GM18519 (cell line): Measurements from ENCODE around the gene MAPK8IP1.
"Not testable (repeated sequence)": the region's sequence is repeated elsewhere in the genome, so short reads cannot be mapped to it uniquely, and the experiment has no call there.

Experiments
- ATAC-seq: cut with Tn5 transposase; IDR thresholded peaks from one replicate; pipeline ENCODE4 v1.9.1; 2021; ENCODE audit warnings: mild to moderate bottlenecking, moderate library complexity; ENCODE audit not compliant: unreplicated experiment, low FRiP score

The MAPK8IP1 gene

DNA sequence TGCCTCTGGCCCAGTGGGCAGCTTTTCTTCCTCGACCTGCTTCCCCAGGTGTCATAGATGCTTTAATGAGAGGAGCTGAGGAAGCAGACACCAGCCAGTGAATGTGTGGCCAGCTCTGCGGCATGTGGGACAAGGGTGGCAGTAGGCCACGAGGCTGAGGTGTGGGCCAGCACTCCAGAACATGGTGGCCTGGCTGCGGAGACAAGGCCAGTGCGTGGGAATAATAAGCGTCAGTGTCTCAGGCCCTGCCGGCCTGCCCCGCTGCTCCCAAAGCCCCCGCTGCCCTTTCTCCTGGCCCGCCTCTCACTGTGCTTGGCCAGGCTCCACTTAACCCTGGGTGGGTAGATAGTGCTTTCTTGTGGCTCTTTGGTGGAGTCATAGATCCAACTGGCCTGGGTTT, 2.1 kb downstream of the MAPK8IP1 start:
- ATAC-seq, result no peak

DNA sequence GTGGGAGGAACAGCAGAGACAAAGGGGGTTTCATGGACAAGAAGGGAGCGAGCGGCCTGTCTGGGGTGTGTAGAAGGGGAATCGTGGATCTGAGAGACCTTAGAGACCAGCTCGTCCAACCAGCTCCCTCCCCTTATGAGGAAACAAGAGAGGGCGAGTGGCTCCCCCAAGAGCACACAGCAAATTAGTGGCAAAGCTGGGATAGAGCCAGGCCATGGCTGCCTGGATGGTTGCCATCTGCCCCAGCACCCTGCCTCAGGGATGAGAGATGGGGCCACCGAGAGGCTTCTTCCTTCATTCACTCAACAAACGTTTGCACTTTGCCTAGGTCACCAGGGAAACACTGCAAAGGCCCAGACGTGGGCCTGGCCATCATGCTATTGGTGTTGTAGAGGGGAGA, 4.1 kb downstream of the MAPK8IP1 start:
- no peak for ATAC-seq

DNA sequence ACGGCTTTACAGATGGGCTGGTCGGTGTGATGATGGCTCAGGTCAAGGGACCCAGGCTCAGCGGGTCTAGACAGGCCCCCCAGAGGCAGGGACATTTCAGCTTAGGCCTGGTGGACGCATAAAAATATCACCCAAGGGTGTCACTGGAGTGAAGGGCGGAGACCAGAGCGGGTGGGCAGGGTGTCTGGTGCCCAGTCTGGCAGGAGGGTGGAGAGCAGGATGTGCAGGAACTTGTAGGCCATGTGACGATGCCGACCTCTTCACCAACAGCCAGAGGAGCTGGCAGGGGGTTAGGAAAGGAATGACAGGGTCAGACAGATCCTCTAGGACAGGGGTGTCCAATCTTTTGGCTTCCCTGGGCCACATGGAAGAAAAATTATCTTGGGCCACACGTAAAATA, 4.5 kb downstream of the MAPK8IP1 start:
- no peak for ATAC-seq

DNA sequence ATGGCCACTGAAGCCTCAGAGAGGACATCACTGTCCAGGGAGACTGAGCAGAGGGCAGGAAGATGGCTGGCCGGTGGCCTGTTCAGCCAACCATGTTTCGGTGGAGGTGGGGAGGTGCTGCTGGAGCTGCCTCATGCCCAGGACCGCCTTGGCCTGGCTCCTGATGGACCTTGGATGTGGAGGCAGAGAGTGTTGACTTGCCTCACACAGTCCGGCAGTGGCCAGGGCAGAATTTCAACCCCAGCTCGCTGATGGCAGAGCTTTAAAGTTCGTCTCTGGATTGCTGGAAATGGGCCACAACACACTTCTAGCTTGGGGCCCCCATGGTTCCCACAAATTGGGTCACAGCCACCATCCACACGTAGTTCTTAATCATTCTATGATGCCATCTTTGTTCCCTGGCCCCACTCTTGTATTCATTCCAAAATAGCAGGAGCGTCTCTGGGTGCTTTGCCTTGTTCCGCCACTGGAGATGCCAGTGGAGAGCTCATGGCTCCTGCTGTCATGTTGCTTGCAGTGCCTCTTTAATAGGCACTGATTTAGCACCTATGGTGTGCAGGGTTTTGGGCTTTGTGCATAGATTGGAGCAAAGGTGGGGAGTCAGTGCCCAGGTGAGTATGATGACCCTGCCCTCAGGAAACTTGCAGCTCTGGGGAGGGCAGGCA, 5.6 kb downstream of the MAPK8IP1 start:
- ATAC-seq, result no peak

DNA sequence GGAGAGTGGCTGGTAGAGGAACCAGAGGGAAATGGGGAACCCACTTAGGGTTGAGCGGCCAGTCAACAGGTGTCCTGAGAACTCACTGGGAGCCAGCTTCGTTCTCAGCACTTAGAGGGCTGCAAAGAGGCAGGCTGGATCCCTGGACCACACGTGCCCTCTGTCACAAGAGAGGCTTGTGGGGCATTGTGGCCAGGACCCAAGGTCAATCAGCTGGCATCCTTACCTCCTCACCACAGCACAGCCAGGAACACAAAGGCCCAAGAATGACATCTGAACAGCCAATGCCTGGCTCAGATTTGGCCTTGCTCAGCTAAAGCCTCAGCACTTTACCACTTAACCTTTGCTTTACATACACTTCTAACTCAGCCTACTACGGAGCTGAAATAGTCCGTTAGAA, 7.4 kb downstream of the MAPK8IP1 start:
- no peak for ATAC-seq

DNA sequence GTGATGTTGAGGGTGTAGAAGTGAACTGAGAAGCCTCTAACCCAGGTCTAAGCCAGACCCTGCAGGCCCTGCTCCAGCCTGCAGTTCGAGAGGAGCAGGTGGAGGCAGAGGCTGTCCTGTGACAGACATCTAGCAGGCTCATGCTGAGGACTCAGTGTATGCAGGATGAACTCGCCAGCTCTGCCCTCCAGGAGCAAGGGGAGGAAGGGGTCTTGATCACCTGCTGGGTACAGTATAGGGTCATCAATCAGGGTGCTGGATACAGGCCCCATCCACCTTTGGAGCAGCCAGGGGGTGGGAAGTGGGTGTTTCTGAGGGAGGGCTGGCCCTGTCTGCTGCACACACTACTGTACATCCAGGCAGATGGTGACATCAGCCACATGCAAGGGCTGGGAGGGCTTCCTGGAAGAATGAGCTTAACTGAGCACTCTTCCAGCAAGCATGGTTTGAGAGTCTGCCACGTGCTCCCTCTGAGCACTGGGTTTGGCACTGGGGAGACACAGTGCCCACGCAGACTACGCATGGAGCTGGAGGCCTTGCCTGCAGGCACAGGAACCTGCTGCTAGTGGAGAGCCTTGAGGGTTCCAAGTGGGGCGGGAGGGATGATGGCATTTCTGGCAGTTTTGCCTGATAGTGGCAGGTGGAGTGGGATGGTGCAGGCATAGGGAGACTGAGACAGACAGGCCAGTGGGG, 9.2 kb downstream of the MAPK8IP1 start:
- no peak for ATAC-seq

DNA sequence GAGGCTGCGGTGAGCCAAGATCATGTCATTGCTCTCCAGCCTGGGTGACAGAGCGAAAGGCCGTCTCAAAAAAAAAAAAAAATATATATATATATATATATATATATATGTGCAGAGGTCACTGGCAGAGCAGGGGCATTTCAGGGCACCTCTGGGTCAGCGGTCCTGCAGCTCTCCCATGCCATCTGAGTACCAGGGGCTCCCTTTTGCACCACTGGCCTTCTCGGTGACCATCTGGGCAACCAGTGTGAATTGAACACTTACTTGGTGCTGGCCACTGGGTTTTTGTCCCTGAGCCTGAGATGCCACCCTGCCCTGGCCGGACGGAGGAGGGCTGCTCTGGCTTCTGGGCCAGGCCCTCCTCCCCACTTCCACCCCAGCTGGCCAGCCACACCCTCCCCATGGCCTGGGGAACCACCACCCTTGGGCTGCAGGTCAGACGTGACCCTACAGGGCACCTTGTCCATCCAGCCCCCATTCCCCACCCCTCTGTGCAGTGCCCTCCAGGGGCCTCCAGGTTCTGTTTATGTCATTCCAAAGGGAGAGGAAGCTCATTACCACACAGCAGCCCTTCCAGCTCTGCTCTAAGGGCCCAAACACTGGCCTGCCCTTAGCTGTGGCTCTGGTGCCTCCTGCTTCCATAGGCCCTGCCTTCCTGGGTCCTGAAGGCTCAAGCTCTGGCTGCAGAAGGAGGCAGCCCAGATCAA, 10.3 kb downstream of the MAPK8IP1 start:
- no peak for ATAC-seq

DNA sequence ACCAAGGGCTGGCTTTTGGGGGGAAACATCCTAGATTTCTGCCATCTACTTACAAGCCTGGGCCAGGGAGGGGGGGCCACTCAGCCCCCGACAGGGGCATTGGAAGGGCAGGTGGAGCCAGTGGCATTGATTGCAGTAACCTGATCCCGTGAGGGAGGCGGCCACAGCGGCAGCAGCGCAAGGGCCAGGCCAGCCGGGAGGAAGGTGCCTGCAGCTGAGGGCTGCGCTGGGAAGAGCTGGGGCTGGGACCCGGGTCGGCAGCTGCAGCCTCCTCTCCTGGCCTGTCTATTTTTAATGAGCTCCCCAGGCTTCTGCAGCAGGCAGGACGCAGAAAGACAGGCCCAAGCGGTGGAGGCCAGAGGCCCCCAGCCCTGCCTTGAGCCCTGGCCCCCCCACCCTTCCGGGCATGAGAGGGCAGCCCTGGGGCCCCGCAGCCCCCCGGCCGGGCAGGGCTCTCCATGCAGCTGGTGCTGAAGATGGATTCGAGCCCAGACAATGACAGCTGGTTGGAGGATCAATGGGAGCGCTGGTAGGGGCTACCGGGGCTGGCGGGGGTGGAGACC, 11.1 kb downstream of the MAPK8IP1 start:
- no peak for ATAC-seq

DNA sequence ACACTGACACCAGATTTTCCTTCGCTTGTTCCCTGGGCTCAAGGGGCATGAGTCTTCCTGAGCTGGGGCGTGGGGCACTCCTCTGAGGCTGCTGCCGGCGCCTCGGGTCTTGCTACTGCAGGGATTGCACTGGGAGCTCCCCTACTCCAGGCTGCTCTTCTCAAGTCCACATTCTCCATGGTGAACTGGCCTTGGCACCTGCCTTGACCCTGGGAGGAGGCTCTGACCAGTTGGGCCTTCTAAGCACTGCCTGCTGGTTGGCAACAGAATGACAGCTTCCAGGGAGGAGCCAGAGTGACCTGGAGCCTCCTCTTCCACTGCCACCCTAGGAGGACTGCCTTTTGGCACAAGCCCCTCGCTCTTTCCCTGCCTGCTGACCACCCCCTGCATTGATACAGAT, 12.1 kb downstream of the MAPK8IP1 start:
- no peak for ATAC-seq

DNA sequence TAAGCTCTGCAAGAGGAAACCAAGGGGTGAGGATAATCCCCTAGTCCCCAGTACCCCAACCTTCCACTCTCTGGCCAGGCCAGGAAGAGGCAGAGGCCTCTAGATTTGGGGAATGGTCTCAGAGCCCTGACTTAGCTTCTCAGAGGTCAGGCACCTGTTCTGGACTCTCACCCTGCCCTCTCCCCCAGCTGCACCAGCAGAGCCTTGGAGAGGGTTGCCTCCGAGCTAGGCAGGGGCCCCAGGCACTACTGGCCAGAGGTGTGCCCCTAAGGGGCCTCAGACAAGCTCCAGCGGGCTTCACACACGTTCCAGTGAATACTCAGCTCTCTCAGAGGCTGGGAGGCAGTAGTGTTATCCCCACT, 13.6 kb downstream of the MAPK8IP1 start:
- no peak for ATAC-seq

DNA sequence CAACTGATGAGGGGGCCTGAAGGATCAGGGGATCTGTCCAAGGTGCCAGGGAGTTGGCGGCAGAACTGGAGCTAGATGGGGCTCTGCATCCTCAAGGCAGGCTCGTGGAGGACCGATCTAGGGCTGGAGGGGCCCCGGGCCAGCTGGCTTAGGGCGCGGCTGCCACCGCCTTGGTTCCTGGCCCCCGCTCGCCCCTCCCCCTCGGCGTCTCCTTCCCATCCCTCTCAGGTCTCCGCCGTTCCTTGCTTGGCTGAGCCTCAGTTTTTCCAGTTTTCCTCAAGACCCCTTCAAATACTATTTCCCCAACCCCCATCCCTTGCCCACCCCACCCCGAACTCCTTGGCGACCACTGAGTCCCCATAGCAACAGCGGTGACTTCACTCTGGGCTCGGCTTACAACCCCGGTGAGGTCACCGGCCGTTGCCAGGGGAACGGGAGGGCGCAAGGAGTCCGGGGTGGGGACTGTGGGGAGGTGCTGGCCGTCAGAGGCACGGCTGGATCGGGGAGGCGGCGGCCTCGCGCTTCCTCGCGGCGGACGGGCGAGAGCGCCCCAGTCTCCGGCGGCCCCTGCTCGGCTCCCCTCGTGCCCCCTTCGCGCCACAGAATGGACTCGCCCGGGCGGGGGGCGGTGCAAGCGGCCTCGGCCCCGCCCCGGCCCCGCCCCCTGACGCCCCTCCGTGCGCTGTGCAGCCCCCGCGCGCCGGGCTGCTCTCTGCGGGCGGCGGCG, 14.2 kb downstream of the MAPK8IP1 start:
- ATAC-seq, result no peak

DNA sequence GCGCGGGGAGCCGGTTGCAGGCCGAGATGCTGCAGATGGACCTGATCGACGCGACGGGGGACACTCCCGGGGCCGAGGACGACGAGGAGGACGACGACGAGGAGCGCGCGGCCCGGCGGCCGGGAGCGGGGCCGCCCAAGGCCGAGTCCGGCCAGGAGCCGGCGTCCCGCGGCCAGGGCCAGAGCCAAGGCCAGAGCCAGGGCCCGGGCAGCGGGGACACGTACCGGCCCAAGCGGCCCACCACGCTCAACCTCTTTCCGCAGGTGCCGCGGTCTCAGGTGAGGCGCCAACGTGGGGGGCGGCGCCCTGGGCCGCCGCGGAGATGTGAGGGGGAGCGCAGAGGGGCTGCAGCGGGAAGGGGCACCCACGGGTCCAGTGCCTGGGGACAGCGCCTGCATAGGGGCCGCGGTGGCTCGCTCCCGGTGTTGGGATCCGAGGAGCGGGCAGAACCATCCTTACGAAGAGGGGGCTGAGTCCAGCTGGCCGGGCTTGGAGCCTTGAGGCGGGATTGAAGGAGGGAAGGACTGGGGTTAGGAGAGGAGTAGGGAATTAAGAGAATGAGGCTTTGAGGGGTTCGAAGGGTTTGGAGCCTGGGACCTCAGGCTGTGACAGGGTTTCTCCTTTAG, 14.8 kb downstream of the MAPK8IP1 start:
- ATAC-seq, result not testable (repeated sequence)

DNA sequence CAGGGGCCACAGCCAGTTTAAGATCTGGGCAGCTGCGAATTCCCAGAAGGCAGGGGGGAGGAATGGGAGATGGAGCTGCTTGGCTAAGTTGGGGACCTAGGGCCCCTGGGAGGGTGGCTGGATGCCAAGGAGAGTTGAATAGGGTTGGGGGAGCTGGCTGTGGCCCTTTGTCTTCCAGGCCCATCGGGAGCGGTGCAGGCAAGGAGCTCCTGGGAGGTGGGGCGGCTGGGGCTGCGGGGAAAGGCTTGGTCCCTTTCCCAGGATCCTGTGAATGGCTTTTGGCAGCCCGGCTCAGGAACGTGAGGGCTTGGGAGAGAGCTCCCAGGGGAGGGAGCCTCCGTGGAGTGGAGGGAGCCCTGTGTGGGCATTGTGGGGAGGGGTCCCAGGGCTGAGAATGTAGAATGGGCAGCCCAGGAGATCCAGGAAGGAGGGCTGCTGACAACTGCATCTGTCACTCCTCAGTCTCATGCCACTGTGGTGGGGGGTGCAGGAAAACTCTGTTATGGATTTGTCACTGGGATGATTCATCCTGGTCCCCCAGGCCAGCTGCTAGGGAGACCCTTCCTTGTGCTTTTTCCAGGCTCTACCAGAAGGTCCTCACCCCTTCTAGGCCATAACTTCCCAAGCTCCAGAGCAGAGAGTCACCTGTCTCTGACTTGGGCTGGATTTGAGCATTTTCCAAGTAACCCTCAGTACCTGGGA, 15.6 kb downstream of the MAPK8IP1 start:
- ATAC-seq, result no peak

DNA sequence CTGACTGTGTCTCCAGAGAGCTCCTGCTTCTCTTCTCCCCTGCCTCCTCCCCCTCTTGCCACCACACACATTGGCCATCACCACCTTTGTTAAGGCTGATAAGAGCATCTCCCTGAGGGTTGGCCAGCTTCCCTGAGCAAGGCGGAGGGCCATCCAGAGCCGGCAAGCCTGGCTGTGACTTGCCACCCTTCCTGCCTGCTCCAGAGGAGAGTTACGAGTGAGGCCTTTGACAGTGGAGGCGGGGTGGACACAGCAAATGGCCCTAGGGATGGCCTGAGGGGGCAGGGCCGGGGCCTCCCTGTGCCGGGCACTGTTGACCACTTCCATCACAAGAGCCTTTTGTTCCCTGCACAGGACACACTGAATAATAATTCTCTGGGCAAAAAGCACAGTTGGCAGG, 16.2 kb downstream of the MAPK8IP1 start:
- no peak for ATAC-seq

DNA sequence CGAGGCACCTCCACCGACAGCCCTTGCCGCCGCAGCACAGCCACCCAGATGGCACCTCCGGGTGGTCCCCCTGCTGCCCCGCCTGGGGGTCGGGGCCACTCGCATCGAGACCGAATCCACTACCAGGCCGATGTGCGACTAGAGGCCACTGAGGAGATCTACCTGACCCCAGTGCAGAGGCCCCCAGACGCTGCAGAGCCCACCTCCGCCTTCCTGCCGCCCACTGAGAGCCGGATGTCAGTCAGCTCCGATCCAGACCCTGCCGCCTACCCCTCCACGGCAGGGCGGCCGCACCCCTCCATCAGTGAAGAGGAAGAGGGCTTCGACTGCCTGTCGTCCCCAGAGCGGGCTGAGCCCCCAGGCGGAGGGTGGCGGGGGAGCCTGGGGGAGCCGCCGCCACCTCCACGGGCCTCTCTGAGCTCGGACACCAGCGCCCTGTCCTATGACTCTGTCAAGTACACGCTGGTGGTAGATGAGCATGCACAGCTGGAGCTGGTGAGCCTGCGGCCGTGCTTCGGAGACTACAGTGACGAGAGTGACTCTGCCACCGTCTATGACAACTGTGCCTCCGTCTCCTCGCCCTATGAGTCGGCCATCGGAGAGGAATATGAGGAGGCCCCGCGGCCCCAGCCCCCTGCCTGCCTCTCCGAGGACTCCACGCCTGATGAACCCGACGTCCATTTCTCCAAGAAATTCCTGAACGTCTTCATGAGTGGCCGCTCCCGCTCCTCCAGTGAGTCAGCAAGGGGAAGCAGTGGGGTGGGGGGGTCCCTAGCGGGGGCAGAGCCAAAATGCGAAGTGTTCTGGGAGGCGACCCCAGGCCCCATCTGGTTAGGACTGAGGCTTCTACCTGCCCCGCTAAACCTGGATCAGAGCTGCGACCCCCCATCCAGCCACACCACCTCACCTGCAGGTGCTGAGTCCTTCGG, 17.3 kb downstream of the MAPK8IP1 start:
- ATAC-seq, result no peak

DNA sequence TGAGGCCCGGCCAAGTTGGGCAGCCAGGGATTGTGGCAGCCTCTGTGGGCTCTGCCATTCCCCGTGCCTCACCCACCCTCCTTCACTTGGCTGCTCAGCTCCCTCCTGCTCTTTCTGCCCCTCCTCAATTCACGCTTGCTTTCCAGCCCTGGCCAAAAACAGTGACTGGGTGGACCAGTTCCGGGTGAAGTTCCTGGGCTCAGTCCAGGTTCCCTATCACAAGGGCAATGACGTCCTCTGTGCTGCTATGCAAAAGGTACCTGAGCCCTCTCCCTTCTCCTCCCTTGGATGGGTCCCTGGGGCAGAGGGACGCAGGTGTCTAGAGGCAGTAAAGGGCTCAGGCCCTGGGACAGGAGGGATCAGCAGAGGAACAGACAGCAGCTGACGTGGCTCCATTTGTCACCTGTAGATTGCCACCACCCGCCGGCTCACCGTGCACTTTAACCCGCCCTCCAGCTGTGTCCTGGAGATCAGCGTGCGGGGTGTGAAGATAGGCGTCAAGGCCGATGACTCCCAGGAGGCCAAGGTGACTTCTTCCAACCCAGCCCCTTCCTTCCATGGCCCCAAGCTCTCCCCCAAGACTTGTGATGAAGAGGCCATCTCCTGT, 19.0 kb downstream of the MAPK8IP1 start:
- no peak for ATAC-seq

DNA sequence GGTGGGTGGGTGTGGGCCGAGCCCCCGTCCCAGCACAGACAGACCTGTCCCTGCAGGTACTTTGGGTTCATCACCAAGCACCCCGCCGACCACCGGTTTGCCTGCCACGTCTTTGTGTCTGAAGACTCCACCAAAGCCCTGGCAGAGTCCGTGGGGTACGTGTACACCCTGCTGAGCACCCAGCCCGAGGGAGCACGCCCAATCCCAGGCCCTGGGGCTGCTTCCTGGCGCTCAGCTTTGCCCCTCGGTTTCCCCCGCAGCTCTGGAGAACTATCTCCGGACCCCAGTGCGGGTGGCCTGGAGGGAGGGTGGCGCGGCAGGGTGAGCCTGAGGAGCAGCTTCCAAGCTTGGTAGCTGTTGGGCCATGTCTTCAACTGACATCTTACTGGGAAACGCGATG, 19.6 kb downstream of the MAPK8IP1 start:
- ATAC-seq, result no peak

DNA sequence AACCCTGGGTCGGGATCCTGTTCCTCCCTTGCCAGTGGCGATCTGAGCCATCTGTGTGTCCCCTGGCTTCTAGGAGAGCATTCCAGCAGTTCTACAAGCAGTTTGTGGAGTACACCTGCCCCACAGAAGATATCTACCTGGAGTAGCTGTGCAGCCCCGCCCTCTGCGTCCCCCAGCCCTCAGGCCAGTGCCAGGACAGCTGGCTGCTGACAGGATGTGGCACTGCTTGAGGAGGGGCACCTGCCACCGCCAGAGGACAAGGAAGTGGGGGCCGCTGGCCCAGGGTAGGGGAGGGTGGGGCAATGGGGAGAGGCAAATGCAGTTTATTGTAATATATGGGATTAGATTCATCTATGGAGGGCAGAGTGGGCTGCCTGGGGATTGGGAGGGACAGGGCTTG, 20.1 kb downstream of the MAPK8IP1 start:
- not testable (repeated sequence) for ATAC-seq
